Measurements from ENCODE around the gene CTNND2.

CTNND2 gene

DNA sequence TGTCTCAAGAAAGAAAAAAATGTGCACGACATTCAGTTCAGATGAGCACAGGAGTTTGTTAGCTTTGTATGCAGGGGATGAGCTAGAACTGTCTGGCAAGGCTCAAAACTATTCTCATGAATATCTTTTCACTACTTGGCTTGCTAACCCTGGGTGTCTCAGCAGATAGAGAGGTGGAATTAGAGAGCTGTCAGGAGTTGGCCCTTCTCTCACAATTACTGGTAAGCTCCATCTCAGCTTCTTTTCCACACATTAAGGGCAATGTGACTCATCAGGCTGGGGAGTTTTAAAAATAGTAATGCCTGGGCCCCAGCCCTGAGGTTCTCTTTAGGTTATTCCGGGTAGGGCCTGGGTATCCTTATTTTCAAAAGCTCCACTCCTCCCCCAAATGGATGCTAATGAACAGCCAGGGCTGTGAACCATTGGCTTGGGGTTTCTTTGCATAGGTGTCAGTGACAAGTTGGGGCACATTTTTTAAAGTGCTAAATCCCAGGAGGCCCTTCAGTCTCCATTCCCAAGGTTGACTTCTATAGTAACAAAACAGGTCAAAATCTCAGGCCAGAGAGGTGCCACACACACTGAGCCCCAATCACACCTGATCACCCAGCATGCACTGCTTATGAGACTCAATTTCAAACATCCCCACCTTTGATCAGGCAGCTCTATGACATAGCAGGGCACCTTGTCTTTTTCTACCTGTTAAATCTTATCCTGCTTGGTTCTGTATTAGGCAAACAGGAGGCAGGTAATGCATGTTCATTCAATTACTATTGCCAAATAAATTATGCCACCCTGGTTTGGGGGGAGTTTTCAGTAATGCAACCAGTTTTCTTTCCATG lies 903.5 kb downstream of the CTNND2 start:
- no peak for DNase-seq (ENCODE audit: low read depth in 1 of 2, low spot score in 1 of 2)

DNA sequence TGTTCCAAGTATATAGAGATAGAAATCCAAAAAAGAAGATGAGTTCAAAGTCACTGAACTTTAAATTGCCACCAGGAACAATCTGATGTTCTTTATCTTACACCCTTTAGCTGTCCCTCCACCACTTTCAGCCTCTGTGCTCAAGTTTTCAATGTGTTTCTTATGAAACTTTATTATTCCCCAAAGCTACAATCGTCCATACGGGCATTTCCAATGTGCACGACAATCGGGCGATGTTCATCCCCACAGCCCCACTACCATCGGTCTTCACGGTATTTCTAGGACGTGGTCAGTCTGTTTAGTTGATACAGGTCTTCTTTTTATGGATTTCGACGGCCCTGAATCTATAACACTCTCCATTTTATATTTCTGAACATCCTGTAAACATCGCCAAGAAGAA lies 904.5 kb downstream of the CTNND2 start:
- DNase-seq (ENCODE audit: low read depth in 1 of 2, low spot score in 1 of 2) = no peak

DNA sequence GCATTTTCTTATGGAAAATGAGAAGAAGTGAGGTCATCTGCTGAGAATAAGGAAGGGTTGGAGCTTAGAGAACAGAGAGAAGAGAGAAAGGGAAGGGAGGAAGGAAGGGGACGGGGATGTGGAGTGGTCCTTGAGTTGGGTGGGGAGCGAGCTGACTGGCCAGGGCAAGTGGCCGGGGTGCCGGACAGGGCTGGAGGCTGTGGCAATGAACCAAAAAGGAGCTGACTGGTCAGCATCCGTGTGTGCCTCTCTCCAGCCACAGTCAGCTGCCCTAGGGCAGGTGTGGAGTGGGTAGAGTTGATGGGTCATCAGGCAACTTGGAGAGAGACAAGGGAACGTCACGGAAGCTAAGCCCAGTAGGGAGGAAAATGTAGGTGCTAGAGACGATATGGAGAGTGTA lies 908.4 kb downstream of the CTNND2 start:
- no peak for DNase-seq (ENCODE audit: low read depth in 1 of 2, low spot score in 1 of 2)

DNA sequence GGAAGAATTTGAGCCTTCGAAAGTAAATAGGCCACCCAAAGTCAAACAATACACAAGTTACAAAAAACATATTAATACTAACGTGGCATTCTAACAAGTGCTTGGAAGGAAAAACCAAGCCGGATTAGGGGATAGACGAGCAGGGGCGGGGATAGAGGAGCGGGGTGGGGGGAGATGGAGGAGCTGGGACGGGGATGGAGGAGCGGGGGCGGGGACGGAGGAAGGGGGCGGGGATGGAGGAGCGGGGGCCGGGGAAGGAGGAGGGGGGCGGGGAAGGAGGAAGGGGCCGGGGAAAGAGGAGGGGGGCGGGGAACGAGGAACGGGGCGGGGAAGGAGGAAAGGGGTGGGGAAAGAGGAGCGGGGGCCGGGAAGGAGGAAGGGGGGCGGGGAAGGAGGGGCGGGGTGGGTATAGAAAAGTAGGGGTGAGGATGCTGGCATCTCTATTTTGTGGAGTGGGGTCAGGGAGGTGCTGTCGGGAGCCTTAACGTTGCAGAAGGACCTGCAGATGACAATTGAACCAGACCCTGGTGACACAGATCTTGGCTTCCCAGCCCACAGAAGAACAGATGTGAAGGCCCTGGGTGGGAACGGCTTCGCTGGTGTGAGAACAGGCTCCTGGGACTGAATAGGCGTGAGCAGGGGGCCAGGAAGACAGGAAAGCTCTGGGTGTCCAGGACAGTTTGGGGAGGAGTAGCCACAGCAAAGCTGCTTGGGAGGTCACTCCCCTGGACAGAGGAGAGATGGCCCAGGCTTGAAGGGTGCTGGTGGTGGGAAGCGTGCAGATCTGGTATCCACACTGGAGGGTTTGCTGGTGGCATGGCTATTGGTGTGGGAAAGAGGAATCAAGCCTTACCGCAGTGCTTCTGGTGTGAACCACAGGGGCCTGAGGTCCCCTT lies 909.9 kb downstream of the CTNND2 start:
- no peak for DNase-seq (ENCODE audit: low read depth in 1 of 2, low spot score in 1 of 2)

DNA sequence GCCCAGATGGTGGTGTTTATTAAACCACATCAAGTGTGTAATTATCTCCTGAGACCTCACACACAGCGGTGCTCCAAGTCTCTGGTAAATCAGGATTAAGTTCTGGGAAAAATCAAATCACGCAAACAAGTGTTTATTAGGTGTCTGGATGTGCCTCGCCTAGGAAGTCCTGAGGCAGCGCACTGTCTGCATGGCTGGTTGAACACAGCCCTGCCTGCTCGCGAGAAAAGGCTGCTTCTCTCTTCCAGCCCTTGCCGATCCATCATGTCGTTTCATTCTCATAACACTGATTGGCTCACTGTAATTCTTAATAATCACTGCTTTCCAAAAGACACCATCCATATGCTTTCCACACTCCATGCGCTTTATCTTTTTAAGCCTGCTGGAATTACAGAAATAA lies 913.6 kb downstream of the CTNND2 start:
- DNase-seq (ENCODE audit: low read depth in 1 of 2, low spot score in 1 of 2) = no peak

DNA sequence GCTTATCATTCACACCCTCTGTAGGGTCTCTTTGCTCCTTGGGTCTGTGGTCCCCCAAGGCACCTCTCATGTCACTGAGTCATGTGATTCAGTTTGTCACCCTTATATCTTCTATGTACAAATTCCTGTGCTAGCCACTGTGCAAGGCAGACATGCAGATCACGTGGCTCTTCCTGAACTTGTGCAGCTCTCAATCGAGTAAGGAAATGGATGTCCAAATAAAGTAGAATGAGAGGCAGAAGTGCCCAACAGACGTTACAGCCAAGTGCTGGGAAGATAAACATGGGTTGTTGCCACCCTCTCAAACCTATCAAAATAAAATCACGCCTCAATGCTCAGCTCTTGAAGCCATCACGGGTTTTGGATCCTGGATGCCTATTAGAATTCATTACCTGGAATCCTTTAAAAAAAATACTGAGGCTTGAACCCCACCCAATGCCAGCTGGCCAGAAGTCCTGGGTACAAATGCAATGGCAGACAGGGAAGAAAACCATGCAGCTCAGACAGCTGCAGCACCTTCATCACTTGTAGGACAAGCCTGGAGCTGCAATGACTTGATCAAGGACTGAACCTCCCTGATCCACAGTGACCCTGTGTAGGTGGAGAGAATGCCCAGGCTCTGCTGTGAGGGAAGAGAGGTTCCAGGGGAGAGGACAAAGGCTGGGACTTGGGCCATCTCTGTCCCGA lies 914.5 kb downstream of the CTNND2 start:
- no peak for DNase-seq (ENCODE audit: low read depth in 1 of 2, low spot score in 1 of 2)

DNA sequence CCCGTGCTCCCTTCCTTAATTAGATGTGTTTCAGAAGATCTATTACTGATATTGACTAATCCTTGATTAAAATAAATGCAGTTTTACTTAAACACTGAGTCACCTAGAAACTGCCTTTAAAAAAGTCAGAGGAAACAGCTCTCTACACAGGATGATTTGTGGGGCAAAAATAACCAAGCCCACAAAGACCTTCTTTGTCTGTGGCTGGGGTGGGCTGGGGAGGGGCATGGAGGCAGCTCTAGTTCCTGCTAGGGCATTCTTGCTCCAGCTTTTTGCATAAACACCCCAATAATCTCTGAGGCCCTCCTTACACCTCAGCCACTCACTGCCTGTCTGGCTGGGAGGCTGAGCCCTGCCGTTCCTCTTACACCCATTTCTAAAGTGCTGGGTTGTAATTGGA lies 915.6 kb downstream of the CTNND2 start:
- DNase-seq (ENCODE audit: low read depth in 1 of 2, low spot score in 1 of 2) = no peak

DNA sequence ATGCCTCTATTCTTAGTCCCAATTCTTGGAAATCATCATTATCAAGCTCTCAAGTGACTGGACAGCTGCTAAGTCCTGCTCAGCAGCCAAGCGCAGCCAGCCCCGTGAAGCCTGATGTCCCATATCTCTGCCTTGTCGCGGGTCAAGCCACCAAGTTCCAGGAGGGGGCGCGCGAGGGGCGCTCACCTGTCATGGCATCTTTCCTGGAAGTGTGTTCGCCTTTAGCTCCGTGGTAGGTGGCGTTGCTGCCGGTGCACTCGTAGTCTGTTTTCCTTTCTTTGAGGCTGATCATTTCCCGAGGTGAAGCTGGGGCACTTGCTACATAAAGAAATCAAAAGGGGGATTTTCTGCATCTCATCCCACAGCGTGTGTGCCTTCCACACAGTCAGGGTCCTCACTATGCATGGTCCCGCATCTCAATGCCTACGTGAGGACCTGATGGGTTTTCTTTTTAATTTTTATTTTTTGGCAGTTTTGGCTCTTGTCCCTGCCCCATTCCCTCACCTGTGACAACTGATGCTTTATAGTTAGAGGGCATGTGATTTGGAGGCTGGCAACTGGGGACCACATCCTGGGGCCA lies 916.2 kb downstream of the CTNND2 start:
- DNase-seq (ENCODE audit: low read depth in 1 of 2, low spot score in 1 of 2) = peak; percentile 17 to 46

DNA sequence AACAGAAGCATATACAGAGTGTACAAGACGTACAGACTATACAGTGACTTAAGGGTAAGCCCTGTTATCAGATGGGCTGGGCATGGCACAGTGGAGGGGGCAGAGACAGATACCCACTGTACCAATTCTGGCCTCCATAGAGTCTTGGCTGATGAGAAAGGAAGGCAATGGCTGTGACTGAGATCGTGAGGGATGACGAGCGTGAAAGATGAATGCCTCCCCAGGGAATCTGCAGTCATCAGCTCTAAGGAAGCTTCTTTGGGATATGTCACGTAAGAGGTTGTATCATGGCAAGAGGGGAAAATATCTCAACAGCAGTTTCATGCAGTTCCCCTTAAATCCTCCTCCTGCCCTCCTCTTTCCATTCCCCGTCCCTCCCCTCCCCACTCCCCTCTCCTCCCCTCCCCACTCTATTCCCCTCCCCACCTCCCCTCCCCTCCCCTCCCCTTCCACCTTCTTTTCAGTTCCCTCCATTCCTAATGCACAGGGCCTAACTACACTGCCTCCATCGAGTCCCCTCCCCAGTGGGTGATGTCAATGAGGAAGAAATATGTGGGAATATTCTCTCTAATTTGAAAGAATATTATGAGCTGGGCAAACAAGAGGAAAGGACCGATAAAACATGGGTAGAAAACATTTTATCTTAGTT lies 916.8 kb downstream of the CTNND2 start:
- no peak for DNase-seq (ENCODE audit: low read depth in 1 of 2, low spot score in 1 of 2)

DNA sequence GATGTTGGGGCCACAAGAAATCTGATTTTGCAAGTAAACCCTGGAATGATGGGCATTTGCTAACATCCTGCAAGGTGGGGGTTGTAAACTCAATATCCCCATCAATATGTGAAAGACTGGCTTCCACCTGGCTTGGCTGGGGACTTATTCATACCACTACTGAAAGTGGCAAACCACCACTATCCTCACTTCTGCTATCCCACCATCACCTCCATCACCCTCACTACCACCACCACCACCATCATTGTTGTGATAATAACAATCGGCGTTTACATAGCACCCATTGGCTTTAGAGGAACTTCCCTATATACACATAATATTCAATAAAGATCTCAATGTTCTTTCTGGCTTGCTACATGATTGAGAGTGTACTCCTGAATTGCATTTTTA lies 918.5 kb downstream of the CTNND2 start:
- no peak for DNase-seq (ENCODE audit: low read depth in 1 of 2, low spot score in 1 of 2)

DNA sequence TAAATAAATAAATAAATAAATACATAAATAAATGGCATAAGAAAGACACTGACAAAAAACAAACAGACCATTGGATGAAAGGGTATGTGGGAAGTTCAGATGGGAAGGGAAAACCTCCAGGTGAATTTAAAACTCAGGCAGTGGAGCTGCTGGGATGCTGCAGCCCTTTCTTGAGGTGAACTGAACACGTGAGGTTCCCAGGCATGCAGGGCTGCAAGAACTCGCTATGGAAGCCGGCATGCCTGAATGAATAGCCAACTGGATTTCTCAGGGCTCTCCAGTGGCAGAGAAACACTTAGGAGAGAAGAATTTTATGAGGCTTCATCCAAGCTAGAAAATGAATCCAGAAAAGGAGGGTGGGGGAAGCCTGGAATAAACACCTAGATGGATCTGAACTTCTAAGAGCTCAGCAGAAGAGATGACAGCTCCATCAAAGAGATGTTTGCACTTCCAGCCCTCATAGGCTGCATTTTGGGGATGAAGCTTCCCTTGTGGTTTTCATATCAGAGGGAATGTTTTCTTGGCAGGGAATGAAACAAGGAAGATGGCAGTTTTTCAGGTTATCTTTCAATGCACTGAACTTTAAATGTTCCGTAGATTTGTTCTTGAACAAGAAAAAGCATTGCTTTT lies 919.0 kb downstream of the CTNND2 start:
- no peak for DNase-seq (ENCODE audit: low read depth in 1 of 2, low spot score in 1 of 2)

DNA sequence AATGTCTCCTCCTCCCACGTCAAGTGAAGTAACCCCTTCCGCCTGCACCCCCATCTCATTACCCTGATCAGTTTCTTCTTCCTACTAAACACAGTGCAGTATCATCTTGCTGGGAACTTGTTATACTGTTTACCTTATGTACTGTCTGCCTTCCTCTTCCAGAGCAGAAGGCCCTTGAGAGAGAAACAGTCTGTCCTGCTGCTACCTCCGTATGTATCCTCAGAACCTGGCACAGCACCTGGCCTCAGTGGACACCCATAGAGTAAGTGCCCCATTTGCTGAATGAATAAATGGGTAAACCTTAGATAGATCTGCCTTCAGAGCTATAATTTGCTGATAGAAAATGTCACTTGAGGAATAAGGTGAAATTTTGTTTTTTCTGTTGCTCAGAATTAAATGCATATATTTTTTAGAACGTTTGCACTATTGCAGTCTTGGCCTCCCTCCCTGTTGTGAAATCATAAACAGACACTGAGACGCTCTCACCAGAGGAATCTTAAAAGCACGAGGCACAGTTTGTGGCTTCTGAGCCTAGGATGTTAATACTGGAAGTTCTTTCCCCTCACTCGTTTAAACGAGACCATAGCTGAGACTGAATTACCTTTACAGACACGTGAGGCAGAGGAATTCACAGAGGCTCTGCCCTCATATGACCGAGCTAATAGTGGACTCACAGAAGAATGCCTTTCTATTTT lies 920.1 kb downstream of the CTNND2 start:
- DNase-seq (ENCODE audit: low read depth in 1 of 2, low spot score in 1 of 2) = no peak

DNA sequence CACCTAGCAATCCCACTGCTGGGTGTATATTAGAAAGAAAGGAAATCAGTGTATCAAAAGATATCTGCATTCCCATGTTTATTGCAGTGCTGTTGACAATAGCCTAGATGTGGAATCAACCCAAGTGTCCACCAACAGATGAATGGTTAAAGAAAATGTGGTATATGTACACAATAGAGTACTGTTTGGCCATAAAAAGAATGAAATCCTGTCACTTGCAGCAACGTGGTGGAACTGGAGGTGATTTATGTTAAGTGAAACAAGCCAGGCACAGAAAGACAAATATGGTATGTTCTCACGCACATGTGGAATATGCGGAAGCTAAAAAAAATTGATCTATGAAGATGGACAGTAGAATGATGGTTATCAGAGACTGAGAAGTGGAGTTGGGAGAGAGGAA lies 921.6 kb downstream of the CTNND2 start:
- DNase-seq (ENCODE audit: low read depth in 1 of 2, low spot score in 1 of 2) = no peak

DNA sequence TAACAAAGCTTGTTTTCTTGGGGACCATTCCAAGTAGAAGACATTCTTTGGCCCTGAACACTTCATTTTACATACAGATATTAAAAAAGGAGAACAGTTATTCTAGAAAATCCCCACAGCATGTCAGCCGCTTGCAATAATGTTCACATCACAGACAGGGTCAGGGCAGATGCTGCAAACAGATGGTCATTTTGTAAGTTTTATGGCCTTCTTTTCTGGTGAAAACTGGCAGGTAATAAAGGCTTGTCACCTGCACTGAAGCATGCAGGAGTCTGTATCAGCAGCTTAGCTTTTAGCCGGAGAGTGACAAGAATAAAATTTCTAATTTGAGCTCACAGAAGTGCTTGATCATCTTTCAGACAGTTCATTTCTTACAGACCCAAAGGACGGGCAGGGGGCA lies 922.3 kb downstream of the CTNND2 start:
- DNase-seq (ENCODE audit: low read depth in 1 of 2, low spot score in 1 of 2) = no peak

DNA sequence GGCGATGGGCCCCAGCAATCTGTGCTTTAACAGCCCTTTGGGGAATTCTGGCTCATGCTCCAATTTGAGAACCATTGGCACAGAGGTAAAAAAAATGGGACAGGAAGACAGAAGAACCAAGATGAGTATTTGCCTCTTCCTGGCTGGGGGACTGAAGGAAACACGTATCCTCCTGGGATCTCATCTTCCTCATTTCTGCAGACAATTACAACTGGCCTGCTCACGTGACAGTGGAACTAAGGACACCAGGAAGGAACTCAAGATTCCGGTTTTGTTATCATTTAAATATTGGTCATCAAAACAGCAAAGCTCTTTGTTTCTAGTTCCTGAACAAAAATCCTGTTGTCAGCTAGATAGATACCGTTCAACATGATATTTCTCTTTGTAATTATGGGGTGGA lies 927.2 kb downstream of the CTNND2 start:
- no peak for DNase-seq (ENCODE audit: low read depth in 1 of 2, low spot score in 1 of 2)

DNA sequence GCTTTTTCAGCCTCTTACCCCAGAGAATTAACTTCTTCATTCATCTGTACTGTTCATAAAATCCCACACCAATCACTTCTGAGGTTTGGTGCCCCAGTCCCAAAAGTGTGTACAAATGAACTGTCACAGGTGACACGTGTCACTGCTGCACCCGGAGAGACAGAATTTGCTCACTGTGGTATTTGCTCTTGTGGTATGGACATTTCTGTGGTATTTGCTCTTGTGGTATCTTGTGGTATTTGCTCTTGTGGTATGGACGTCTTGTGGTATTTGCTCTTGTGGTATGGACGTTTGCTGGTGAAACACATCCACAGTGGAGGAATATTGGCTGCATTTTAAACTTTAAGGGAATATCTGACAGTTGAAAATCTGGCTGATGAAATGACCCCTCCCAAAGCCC lies 928.3 kb downstream of the CTNND2 start:
- no peak for DNase-seq (ENCODE audit: low read depth in 1 of 2, low spot score in 1 of 2)

DNA sequence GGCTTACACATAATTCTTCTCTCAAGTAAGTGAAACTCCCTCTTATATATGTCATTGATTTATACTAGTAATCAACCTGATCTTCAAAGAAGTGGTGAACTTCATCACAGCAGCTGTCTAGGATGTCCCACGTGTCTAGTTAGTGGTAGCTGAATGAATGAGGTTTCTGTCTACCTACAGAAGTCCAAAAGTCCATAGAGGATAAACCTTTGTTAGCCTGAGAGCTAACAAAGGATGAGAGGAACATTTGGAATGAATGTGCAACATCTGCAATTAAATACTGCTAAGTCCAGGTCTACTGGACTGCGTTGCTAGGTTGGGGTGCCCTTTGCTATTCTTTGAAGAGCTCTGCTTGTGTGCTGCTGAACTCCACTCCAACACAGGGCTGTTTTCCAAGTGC lies 929.4 kb downstream of the CTNND2 start:
- no peak for DNase-seq (ENCODE audit: low read depth in 1 of 2, low spot score in 1 of 2)

DNA sequence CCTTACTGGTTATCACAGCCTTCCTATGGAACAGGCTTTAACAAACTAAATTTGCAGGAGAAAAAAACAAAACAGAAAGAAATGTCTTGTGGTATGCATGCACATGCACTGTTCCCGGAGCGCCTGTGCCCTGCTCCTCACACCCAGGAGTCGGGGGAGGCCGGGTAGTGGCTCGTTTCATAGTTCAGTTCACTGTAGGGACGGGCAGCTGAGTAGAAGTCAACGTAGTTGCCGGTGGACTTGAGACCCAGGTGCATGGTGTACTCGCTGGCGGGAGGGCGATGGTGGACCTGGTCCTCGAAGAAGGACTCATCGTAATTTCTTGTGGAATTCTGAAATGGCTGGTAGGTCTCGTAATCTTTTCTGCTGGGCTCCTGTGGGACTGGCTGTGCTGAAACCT lies 930.9 kb downstream of the CTNND2 start:
- no peak for DNase-seq (ENCODE audit: low read depth in 1 of 2, low spot score in 1 of 2)

DNA sequence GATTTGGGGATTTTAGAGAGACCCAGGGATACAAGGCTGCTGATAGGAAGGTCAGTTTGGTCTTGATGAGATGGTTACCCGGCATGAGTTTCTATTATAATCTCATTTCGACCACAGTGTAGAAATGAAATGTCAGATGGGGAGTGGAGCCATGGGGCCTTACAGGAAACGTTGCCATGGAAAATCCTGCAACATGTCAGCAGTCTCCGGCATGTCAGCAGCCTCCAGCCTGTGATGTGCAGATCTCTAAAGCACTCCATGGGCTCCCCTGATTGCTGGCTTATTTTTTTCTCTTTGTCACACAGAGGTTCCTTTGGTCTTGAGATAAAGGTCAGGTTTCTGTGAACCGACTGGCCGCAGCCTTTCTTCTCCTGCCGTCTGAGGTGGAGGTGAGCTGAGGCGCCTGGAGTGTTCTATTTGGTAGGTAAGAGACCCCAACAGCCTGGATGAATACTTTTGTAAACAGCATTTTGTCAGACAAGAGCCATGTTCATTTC lies 934.5 kb downstream of the CTNND2 start:
- no peak for DNase-seq (ENCODE audit: low read depth in 1 of 2, low spot score in 1 of 2)

DNA sequence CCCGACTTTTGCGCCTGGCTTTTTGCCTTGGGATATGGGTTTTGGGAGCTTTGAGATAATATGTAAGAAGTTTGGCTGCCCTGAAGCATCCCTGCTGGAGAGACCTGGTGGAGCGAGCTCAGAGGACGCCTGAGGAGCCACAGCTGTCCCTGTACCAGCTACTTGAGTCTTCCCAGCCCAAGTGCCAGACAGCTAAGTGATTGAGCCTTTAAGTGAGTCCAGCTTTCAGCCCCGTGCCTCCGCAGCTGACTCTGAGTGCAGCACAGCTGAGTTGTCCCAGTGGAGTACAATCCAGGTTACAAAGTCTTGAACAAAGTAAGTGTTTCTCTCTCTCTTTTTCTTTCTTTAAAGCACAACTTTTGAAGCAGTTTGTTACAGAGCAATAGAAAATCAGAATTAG lies 939.4 kb downstream of the CTNND2 start:
- DNase-seq (ENCODE audit: low read depth in 1 of 2, low spot score in 1 of 2) = no peak

Data from activated T-helper 1 cell treated with anti-CD3 and anti-CD28 coated beads, Interleukin-2, amount 50 U/mL, for 16 hours (primary cell).